ENCODE measurements around the gene BCAS3.

BCAS3 gene

DNA sequence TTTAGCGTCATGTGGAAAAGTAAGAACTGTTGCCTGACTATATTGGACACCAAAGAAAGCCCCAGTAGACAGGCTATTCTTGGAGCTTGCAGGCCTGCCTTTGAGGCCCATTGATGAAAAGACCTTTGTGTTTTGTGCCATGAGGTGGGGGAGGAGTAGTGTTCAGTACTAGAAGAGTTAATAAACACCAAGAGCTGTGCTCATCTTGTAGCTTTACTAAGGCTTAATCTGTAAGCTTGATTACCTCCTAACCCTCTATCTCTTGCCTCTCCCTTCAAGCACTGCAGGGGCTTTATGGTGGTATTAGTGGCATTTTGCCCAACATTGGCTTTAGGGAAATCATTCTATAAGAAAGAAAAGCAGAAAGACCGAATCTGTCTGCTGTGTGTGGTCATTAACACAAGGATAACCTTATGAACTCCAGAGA lies 501.7 kb downstream of the BCAS3 start:
- Histone ChIP-seq H3K4me3 (IDR thresholded peaks at IDR 0.05; ENCODE audit: insufficient read depth, low read depth, low read length) (no peak overlapping the region), H3K4me2 (no peak overlapping the region), H4K20me1 (ENCODE audit: insufficient read depth) (no peaks in the 10 kb centered on the region), H3K79me2 (ENCODE audit: insufficient read depth, low read depth) (no peaks in the 10 kb centered on the region), H3K27ac (no peak overlapping the region), H3K27me3 (ENCODE audit: insufficient read depth, low read depth) (no peaks in the 10 kb centered on the region), H2AFZ (ENCODE audit: low read depth) (no peak overlapping the region), H3K36me3 (ENCODE audit: insufficient read depth) (no peaks in the 10 kb centered on the region), H3K9ac (no peak overlapping the region), H3K4me1 (ENCODE audit: low read depth, poor library complexity, severe bottlenecking) (no peaks in the 10 kb centered on the region)
- TF ChIP-seq, protein P1, sequence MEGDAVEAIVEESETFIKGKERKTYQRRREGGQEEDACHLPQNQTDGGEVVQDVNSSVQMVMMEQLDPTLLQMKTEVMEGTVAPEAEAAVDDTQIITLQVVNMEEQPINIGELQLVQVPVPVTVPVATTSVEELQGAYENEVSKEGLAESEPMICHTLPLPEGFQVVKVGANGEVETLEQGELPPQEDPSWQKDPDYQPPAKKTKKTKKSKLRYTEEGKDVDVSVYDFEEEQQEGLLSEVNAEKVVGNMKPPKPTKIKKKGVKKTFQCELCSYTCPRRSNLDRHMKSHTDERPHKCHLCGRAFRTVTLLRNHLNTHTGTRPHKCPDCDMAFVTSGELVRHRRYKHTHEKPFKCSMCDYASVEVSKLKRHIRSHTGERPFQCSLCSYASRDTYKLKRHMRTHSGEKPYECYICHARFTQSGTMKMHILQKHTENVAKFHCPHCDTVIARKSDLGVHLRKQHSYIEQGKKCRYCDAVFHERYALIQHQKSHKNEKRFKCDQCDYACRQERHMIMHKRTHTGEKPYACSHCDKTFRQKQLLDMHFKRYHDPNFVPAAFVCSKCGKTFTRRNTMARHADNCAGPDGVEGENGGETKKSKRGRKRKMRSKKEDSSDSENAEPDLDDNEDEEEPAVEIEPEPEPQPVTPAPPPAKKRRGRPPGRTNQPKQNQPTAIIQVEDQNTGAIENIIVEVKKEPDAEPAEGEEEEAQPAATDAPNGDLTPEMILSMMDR (conservative IDR thresholded peaks at IDR 0.05; ENCODE audit: low read depth, low read length): no peak

DNA sequence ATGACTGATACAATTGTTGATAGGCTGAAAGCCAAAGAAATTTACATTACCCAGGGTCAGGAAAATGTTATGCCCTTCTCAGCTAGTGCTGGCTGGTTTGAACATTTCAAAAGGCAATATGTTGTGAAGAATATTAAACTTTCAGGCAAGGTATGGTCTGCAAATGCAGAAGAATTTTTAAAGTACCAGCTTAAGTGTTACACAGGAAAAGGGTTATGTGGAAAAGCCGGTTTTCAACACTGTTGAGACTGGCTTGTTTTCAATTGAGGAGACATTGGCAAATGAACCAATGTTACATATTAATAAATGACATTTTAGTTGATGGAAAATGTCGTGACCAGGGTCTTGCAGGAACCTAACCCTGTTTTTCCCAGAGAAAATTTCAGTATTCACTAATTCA lies 506.1 kb downstream of the BCAS3 start:
- no peaks in the 10 kb centered on the region for H3K4me1 ChIP-seq (ENCODE audit: low read depth, poor library complexity, severe bottlenecking)
- no peak overlapping the region for H3K27ac ChIP-seq
- H3K27me3 ChIP-seq (ENCODE audit: insufficient read depth, low read depth): no peaks in the 10 kb centered on the region
- TF ChIP-seq, protein P1 (conservative IDR thresholded peaks at IDR 0.05; ENCODE audit: low read depth, low read length): no peak
- H3K79me2 ChIP-seq (ENCODE audit: insufficient read depth, low read depth): no peaks in the 10 kb centered on the region
- H3K9ac ChIP-seq: no peak overlapping the region
- no peaks in the 10 kb centered on the region for H4K20me1 ChIP-seq (ENCODE audit: insufficient read depth)
- H3K4me3 ChIP-seq (IDR thresholded peaks at IDR 0.05; ENCODE audit: insufficient read depth, low read depth, low read length): no peak overlapping the region
- no peak overlapping the region for H2AFZ ChIP-seq (ENCODE audit: low read depth)
- H3K4me2 ChIP-seq: no peak overlapping the region
- no peaks in the 10 kb centered on the region for H3K36me3 ChIP-seq (ENCODE audit: insufficient read depth)

DNA sequence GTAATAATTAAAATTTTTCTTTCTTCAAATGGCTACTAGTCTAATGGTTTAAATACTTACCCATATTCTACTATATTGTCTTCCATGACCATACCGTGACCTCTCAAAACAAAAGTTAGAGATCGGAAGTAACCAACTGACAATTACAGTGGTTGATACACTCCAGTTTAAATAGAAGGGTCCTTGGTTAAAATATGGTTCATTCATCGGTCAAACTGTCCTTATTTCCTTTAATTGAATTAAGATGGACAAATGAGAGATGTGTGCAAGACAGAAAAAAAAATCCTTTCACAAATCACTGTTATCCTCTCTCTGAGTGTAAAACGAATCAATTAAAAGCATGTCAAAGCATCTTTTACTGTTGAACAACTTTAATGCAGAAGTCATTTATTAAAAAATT lies 507.7 kb downstream of the BCAS3 start:
- Histone ChIP-seq H3K27me3 (ENCODE audit: insufficient read depth, low read depth) (no peaks in the 10 kb centered on the region), H2AFZ (ENCODE audit: low read depth) (no peak overlapping the region), H4K20me1 (ENCODE audit: insufficient read depth) (no peaks in the 10 kb centered on the region), H3K27ac (no peak overlapping the region), H3K9ac (no peak overlapping the region), H3K4me1 (ENCODE audit: low read depth, poor library complexity, severe bottlenecking) (no peaks in the 10 kb centered on the region), H3K4me3 (IDR thresholded peaks at IDR 0.05; ENCODE audit: insufficient read depth, low read depth, low read length) (no peak overlapping the region), H3K4me2 (no peak overlapping the region), H3K79me2 (ENCODE audit: insufficient read depth, low read depth) (no peaks in the 10 kb centered on the region), H3K36me3 (ENCODE audit: insufficient read depth) (no peaks in the 10 kb centered on the region)
- TF ChIP-seq, protein P1 (conservative IDR thresholded peaks at IDR 0.05; ENCODE audit: low read depth, low read length): no peak

DNA sequence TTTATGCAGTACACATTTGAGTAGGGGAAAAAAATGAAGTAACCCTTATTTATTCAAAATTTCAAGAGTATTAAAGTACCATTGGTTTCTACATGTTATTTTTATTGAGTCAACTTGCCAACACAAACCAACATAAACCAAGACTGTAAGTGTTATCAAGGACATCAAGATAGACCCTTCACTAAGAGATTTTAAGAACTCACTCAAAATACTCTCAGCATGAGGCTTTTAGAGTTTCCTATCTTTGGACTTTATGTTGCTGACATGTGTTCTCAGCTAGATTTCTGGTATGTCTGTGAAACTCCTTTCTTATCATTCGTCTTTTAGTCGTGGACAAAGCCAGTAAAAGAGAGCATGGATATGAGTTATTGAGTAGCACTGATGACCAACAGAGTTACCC lies 509.4 kb downstream of the BCAS3 start:
- no peaks in the 10 kb centered on the region for H3K27me3 ChIP-seq (ENCODE audit: insufficient read depth, low read depth)
- no peaks in the 10 kb centered on the region for H4K20me1 ChIP-seq (ENCODE audit: insufficient read depth)
- H3K4me3 ChIP-seq (IDR thresholded peaks at IDR 0.05; ENCODE audit: insufficient read depth, low read depth, low read length): no peak overlapping the region
- no peak overlapping the region for H2AFZ ChIP-seq (ENCODE audit: low read depth)
- H3K27ac ChIP-seq: no peak overlapping the region
- no peaks in the 10 kb centered on the region for H3K79me2 ChIP-seq (ENCODE audit: insufficient read depth, low read depth)
- no peaks in the 10 kb centered on the region for H3K4me1 ChIP-seq (ENCODE audit: low read depth, poor library complexity, severe bottlenecking)
- no peak overlapping the region for H3K4me2 ChIP-seq
- H3K36me3 ChIP-seq (ENCODE audit: insufficient read depth): no peaks in the 10 kb centered on the region
- TF ChIP-seq, protein P1 (conservative IDR thresholded peaks at IDR 0.05; ENCODE audit: low read depth, low read length): no peak
- H3K9ac ChIP-seq: no peak overlapping the region

Measured in KMS-11 (cell line).